PC-9 (cell line): Measurements from ENCODE around the gene SRPX. TPM values are rescaled to one million over a fixed set of nuclear protein-coding genes. Genes with fewer than 3 reads are reported as not detected.

Experiments used
- BruUV-seq: library from RNA; stranded (reverse); fragments of 400-500 nt; replicated peaks from 2 replicates; lab custom pipeline; 2021; lab: Mats Ljungman, UMichigan
- CTCF ChIA-PET: fragments of 300-600 bp; sonication (Branson Sonifier 250); formaldehyde crosslinking; loops from one replicate; lab custom pipeline; 2022; ENCODE audit warnings: antibody characterized with exemption; lab: Charles Lee
- POLR2A ChIA-PET: fragments of 300-600 bp; sonication (Branson Sonifier 250); formaldehyde crosslinking; loops from one replicate; lab custom pipeline; 2022; ENCODE audit warnings: antibody characterized with exemption; ENCODE audit not compliant: unreplicated experiment; lab: Charles Lee
- DNase-seq, 2 experiments: peaks; one replicate each; pipeline versions ENCODE4 v3.0.0 to v3.0.0-alpha.2; 2015 to 2022; ENCODE audit warnings: mixed read lengths in 1 of 2
- H2AFZ ChIP-seq: fragments of 200-600 bp; sonication (generic); 2 replicates; pipeline ENCODE4 v1.8.1; 2017; ENCODE audit warnings: antibody characterized with exemption
- H3F3A ChIP-seq: fragments of 200-600 bp; sonication (generic); 2 replicates; pipeline ENCODE4 v1.8.1; 2017; ENCODE audit warnings: antibody characterized with exemption, mild to moderate bottlenecking, low read depth; ENCODE audit not compliant: insufficient read depth
- H3K27ac ChIP-seq: fragments of 200-600 bp; sonication (generic); 2 replicates; pipeline ENCODE4 v1.6.1; 2016; ENCODE audit warnings: mixed run types
- H3K27me3 ChIP-seq: fragments of 200-600 bp; sonication (generic); 2 replicates; pipeline ENCODE4 v1.6.1; 2016; ENCODE audit warnings: low read depth, mixed run types; ENCODE audit not compliant: insufficient read depth
- H3K36me3 ChIP-seq: fragments of 200-600 bp; sonication (generic); 2 replicates; pipeline ENCODE4 v1.6.1; 2016; ENCODE audit warnings: low read depth, mixed run types
- H3K4me1 ChIP-seq: fragments of 200-600 bp; sonication (generic); replicated peaks from 2 replicates; pipeline ENCODE4 v1.6.1; 2016; ENCODE audit warnings: mixed run types; ENCODE audit not compliant: insufficient read depth
- H3K4me2 ChIP-seq: fragments of 200-600 bp; sonication (generic); 2 replicates; pipeline ENCODE4 v1.6.1; 2017; ENCODE audit warnings: mixed run types
- H3K4me3 ChIP-seq: fragments of 200-600 bp; sonication (generic); 2 replicates; pipeline ENCODE4 v1.6.1; 2016; ENCODE audit warnings: mixed run types
- H3K79me2 ChIP-seq: fragments of 200-600 bp; sonication (generic); 2 replicates; pipeline ENCODE4 v1.6.1; 2017; ENCODE audit warnings: low read depth, mixed run types
- H3K9me2 ChIP-seq: fragments of 200-600 bp; sonication (generic); 2 replicates; pipeline ENCODE4 v1.8.1; 2017; ENCODE audit warnings: mild to moderate bottlenecking; ENCODE audit not compliant: insufficient read depth
- H3K9me3 ChIP-seq: fragments of 200-600 bp; sonication (generic); 2 replicates; pipeline ENCODE4 v1.8.1; 2016; ENCODE audit warnings: low read depth; ENCODE audit not compliant: insufficient read depth
- H4K20me1 ChIP-seq: fragments of 200-600 bp; sonication (generic); 2 replicates; pipeline ENCODE4 v1.8.1; 2017; ENCODE audit not compliant: insufficient read depth
- CTCF ChIP-seq: fragments of 200-600 bp; sonication (generic); conservative IDR thresholded peaks from 2 replicates; pipeline ENCODE4 v1.6.1; 2017; ENCODE audit warnings: mixed run types, antibody characterized with exemption, mild to moderate bottlenecking, moderate library complexity
- EZH2 ChIP-seq: fragments of 200-600 bp; sonication (generic); IDR thresholded peaks from 2 replicates; pipeline ENCODE4 v1.8.0; 2017; ENCODE audit warnings: antibody characterized with exemption, low read depth
- intact Hi-C: fragments of 100-400 bp; cut with micrococcal nuclease; formaldehyde crosslinking; loops from one replicate; pipeline ENCODE4 v1.10.0; 2022; ENCODE audit not compliant: unreplicated experiment
- total RNA-seq: library from RNA; stranded (reverse); gene quantifications from 2 replicates; pipeline ENCODE4 v1.2.3, GENCODE V29; 2021

The SRPX gene
- total RNA-seq, 1 experiment from 2014 or later = not detected

GRCh38 chrX:38149016-38149415 lies 71.7 kb downstream of the SRPX start:
- H2AFZ ChIP-seq = no peak overlapping the region
- no peaks in the 10 kb centered on the region for H4K20me1 ChIP-seq
- H3F3A ChIP-seq = no peaks in the 10 kb centered on the region
- no peaks in the 10 kb centered on the region for H3K4me1 ChIP-seq
- H3K36me3 ChIP-seq = no peaks in the 10 kb centered on the region
- no peak overlapping the region for H3K4me3 ChIP-seq
- intact Hi-C loops = no loop called here
- H3K9me2 ChIP-seq = no peaks in the 10 kb centered on the region
- no peaks in the 10 kb centered on the region for H3K27me3 ChIP-seq
- no peaks in the 10 kb centered on the region for H3K9me3 ChIP-seq
- no peak for DNase-seq
- TF ChIP-seq CTCF = no peak
- TF ChIP-seq EZH2 = no peak
- POLR2A ChIA-PET = no interaction called here
- CTCF ChIA-PET = no interaction called here
- no peaks in the 10 kb centered on the region for H3K79me2 ChIP-seq
- no peak overlapping the region for H3K4me2 ChIP-seq
- no TSS peak for BruUV-seq
- no peak overlapping the region for H3K27ac ChIP-seq

GRCh38 chrX:38142610-38143009 lies 78.1 kb downstream of the SRPX start:
- no peaks in the 10 kb centered on the region for H3K27me3 ChIP-seq
- H3K27ac ChIP-seq = no peak overlapping the region
- H3K9me3 ChIP-seq = no peaks in the 10 kb centered on the region
- no peaks in the 10 kb centered on the region for H3K9me2 ChIP-seq
- H3K4me2 ChIP-seq = no peak overlapping the region
- CTCF ChIA-PET = no interaction called here
- TF ChIP-seq EZH2 (no peak), CTCF (no peak)
- intact Hi-C loops = no loop called here
- H4K20me1 ChIP-seq = no peaks in the 10 kb centered on the region
- POLR2A ChIA-PET = no interaction called here
- H3K36me3 ChIP-seq = no peaks in the 10 kb centered on the region
- no peak for DNase-seq
- H2AFZ ChIP-seq = no peak overlapping the region
- H3F3A ChIP-seq = no peaks in the 10 kb centered on the region
- H3K4me3 ChIP-seq = no peak overlapping the region
- no TSS peak for BruUV-seq
- H3K79me2 ChIP-seq = no peaks in the 10 kb centered on the region
- no peaks in the 10 kb centered on the region for H3K4me1 ChIP-seq

DNA sequence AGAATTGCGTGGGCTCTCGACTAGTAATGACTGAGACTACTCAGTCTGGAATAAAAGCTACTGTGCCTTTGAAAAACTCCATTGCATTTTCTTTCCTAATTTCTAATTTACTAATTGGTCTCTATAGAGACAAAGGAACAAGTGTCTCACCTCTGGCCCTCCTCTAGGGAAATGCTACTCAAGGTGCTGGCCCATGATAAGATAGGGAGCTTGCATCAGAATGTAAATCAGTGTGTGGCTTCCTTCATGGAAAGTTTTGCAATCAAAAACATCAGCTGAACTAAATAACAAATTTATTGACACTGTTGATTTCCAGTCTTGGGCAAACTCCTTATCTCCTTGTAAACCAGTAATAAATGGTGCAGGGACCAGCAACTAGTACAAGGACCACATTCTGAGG lies 81.8 kb downstream of the SRPX start:
- CTCF ChIA-PET = no interaction called here
- Histone ChIP-seq H3K27me3 (no peaks in the 10 kb centered on the region), H3K4me1 (no peaks in the 10 kb centered on the region), H4K20me1 (no peaks in the 10 kb centered on the region), H3K36me3 (no peaks in the 10 kb centered on the region), H3K4me2 (no peak overlapping the region), H3K9me2 (no peaks in the 10 kb centered on the region), H3F3A (no peaks in the 10 kb centered on the region), H3K79me2 (no peaks in the 10 kb centered on the region), H2AFZ (no peak overlapping the region), H3K9me3 (no peaks in the 10 kb centered on the region), H3K27ac (no peak overlapping the region), H3K4me3 (no peak overlapping the region)
- intact Hi-C loops = no loop called here
- POLR2A ChIA-PET = no interaction called here
- no peak for DNase-seq
- no TSS peak for BruUV-seq
- TF ChIP-seq CTCF (no peak), EZH2 (no peak)
